RPMI8226 (cell line): ENCODE results near the gene CTF1.
A peak's percentile ranks its signal among the peaks of the same experiment; 100 is the strongest.
"Not testable (repeated sequence)": the region's sequence is repeated elsewhere in the genome, so short reads cannot be mapped to it uniquely, and the experiment has no call there.

Experiments used
- DNase-seq: peaks from one replicate; pipeline ENCODE4 v3.0.0-alpha.2; 2015

CTF1 gene

GRCh38 chr16:30931068-30931650 lies 34.7 kb downstream of the CTF1 start:
- DNase-seq = no peak

- DNase-seq = peak; percentile 53
Observed at GRCh38 chr16:30934827-30935557, 38.6 kb downstream of the CTF1 start.

GRCh38 chr16:30937692-30938091 lies 41.3 kb downstream of the CTF1 start:
- no peak for DNase-seq

- DNase-seq = not testable (repeated sequence)
Observed at GRCh38 chr16:30939571-30939970, 43.2 kb downstream of the CTF1 start.

GRCh38 chr16:30941600-30942425 lies 45.4 kb downstream of the CTF1 start:
- DNase-seq = peak; percentile 87

GRCh38 chr16:30942426-30942806 lies 46.0 kb downstream of the CTF1 start:
- DNase-seq = no peak

- DNase-seq = no peak
Observed at GRCh38 chr16:30944352-30944751, 47.9 kb downstream of the CTF1 start.

- DNase-seq = no peak
Observed at GRCh38 chr16:30946671-30947540, 50.5 kb downstream of the CTF1 start.

- DNase-seq = no peak
Observed at GRCh38 chr16:30947541-30947858, 51.1 kb downstream of the CTF1 start.

- DNase-seq = no peak
Observed at GRCh38 chr16:30947859-30948666, 51.6 kb downstream of the CTF1 start.

- DNase-seq = peak; percentile 88
Observed at GRCh38 chr16:30948667-30949649, 52.5 kb downstream of the CTF1 start, which contains the start of gene ORAI3. Gene ORAI3 (plus strand): TSS chr16:30949068. CDS start chr16:30949290, 222 bp downstream.

- DNase-seq = peak; percentile 80
Observed at GRCh38 chr16:30949650-30950515, 53.5 kb downstream of the CTF1 start.

GRCh38 chr16:30950516-30951065 lies 54.2 kb downstream of the CTF1 start:
- no peak for DNase-seq

GRCh38 chr16:30951193-30951592 lies 54.8 kb downstream of the CTF1 start:
- DNase-seq = no peak

- no peak for DNase-seq
Observed at GRCh38 chr16:30951750-30952149, 55.3 kb downstream of the CTF1 start.

- no peak for DNase-seq
Observed at GRCh38 chr16:30953111-30953510, 56.7 kb downstream of the CTF1 start.
